Neuronal stem cell (in vitro differentiated cells): ENCODE data around the gene PRSS56.

Experiments used
- DNase-seq: peaks from one replicate; pipeline ENCODE4 v3.0.0-alpha.2; 2013; ENCODE audit warnings: low spot score
- H2AFZ ChIP-seq: one replicate; pipeline ENCODE4 v1.6.1; 2013; ENCODE audit warnings: mild to moderate bottlenecking, low read length, inconsistent platforms
- H2AK5ac ChIP-seq: 2 replicates; pipeline ENCODE4 v1.6.1; 2013; ENCODE audit warnings: low read depth, mild to moderate bottlenecking, inconsistent platforms, low read length, moderate library complexity, mixed read lengths
- H2BK120ac ChIP-seq: 2 replicates; pipeline ENCODE4 v1.6.1; 2013; ENCODE audit warnings: low read depth, mild to moderate bottlenecking, inconsistent platforms, low read length, moderate library complexity, mixed read lengths
- H2BK12ac ChIP-seq: one replicate; pipeline ENCODE4 v1.6.1; 2013; ENCODE audit warnings: low read length, inconsistent platforms
- H2BK15ac ChIP-seq: 2 replicates; pipeline ENCODE4 v1.6.1; 2013; ENCODE audit warnings: mild to moderate bottlenecking, low read length, inconsistent platforms, mixed read lengths
- H2BK5ac ChIP-seq: one replicate; pipeline ENCODE4 v1.6.1; 2013; ENCODE audit warnings: inconsistent platforms, mild to moderate bottlenecking, low read length, moderate library complexity
- H3K14ac ChIP-seq: one replicate; pipeline ENCODE4 v1.6.1; 2013; ENCODE audit warnings: low read length, inconsistent platforms
- H3K18ac ChIP-seq: 2 replicates; pipeline ENCODE4 v1.6.1; 2013; ENCODE audit warnings: low read length, inconsistent platforms
- H3K23ac ChIP-seq: 2 replicates; pipeline ENCODE4 v1.6.1; 2013; ENCODE audit warnings: low read depth, mild to moderate bottlenecking, mixed read lengths, low read length, inconsistent platforms; ENCODE audit not compliant: poor library complexity
- H3K27ac ChIP-seq: replicated peaks from 3 replicates; pipeline ENCODE4 v1.5.1; 2013; ENCODE audit warnings: low read length, inconsistent platforms
- H3K27me3 ChIP-seq, 3 experiments: 2 replicates each; pipeline ENCODE4 v1.6.1; 2013; ENCODE audit warnings: low read length in 3 of 3, mild to moderate bottlenecking in 2 of 3, inconsistent platforms in 1 of 3, low read depth in 1 of 3, mixed read lengths in 1 of 3, moderate library complexity in 1 of 3; ENCODE audit not compliant: control insufficient read depth in 3 of 3, insufficient read depth in 3 of 3
- H3K36me3 ChIP-seq, 2 donors: replicated peaks in 1 of 2; 2 replicates each; pipeline ENCODE4 v1.6.1; 2013; ENCODE audit warnings: low read length in 2 of 2; ENCODE audit not compliant: control insufficient read depth in 2 of 2, insufficient read depth in 2 of 2
- H3K4ac ChIP-seq: 2 replicates; pipeline ENCODE4 v1.6.1; 2013; ENCODE audit warnings: inconsistent platforms, mild to moderate bottlenecking, low read length, moderate library complexity
- H3K4me1 ChIP-seq, 2 donors: 1 replicate in 1 of 2; 2 replicates in 1 of 2; pipeline ENCODE4 v1.6.1; 2013; ENCODE audit warnings: low read length in 2 of 2, low read depth in 1 of 2; ENCODE audit not compliant: control insufficient read depth in 2 of 2, insufficient read depth in 1 of 2
- H3K4me2 ChIP-seq: one replicate; pipeline ENCODE4 v1.6.1; 2013; ENCODE audit warnings: mild to moderate bottlenecking, low read length, inconsistent platforms; ENCODE audit not compliant: insufficient read depth, poor library complexity, severe bottlenecking
- H3K4me3 ChIP-seq, 2 donors: 2 replicates each; pipeline ENCODE4 v1.5.1; 2013; ENCODE audit warnings: low read length in 2 of 2, mild to moderate bottlenecking in 2 of 2, inconsistent platforms in 1 of 2, moderate library complexity in 1 of 2
- H3K79me1 ChIP-seq: one replicate; pipeline ENCODE4 v1.6.1; 2013; ENCODE audit warnings: low read depth, mild to moderate bottlenecking, inconsistent platforms, low read length, moderate library complexity
- H3K9ac ChIP-seq: one replicate; pipeline ENCODE4 v1.6.1; 2013; ENCODE audit warnings: mild to moderate bottlenecking, low read depth, low read length, inconsistent platforms; ENCODE audit not compliant: poor library complexity
- H3K9me3 ChIP-seq, 2 donors: replicated peaks in 1 of 2; 2 replicates each; pipeline versions ENCODE3 to v1.6.1; 2013; ENCODE audit warnings: low read length in 2 of 2, mild to moderate bottlenecking in 2 of 2, inconsistent platforms in 1 of 2, low read depth in 1 of 2, mixed read lengths in 1 of 2, moderate library complexity in 1 of 2; ENCODE audit not compliant: control insufficient read depth in 2 of 2, insufficient read depth in 1 of 2
- H4K8ac ChIP-seq: one replicate; pipeline ENCODE4 v1.6.1; 2013; ENCODE audit warnings: low read depth, mild to moderate bottlenecking, inconsistent platforms, low read length, moderate library complexity
- H4K91ac ChIP-seq: one replicate; pipeline ENCODE4 v1.6.1; 2013; ENCODE audit warnings: low read length, low read depth, mild to moderate bottlenecking, inconsistent platforms; ENCODE audit not compliant: poor library complexity
- WGBS, 2 donors: extraction: QIAGEN DNeasy Blood & Tissue Kit; methylation state at CpG; one replicate each; pipeline ENCODE4 v1.1.7; 2013; ENCODE audit warnings: missing lambda C conversion rate in 2 of 2, mixed read lengths in 1 of 2; ENCODE audit not compliant: insufficient read length in 2 of 2, insufficient replicate concordance in 1 of 2; ENCODE audit errors: extremely low coverage in 2 of 2; 5-methylcytosine and 5-hydroxymethylcytosine counted together

The PRSS56 gene

DNA sequence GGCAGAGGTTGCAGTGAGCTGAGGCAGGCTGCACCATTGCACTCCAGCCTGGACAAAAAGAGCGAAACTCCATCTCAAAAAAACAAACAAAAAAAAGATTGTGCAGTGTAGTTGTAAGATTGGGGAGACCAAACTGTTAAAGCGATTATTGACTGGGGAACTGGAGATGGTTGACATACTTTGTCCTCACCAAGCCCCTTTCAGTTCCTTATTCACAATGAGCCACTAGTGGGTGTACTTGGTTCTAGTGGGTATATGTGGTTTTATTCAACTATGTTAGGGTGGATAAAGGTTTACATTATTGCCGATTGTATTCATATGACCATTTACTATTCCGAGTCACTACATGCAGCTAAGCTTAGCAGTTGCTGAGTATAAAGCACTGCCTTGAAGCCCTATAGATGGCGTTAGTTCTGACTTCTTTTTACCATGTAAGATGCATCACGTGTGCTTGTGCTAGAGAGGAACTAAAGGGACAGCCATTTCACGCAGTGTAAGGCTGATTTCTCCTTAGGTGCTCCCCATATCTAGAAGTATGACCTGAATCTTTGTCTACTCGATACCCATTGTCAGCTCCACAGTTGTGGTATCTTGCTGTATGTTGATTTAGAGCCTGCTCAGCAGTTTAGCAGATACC, 42.4 kb downstream of the PRSS56 start:
- Histone ChIP-seq H3K14ac (no peak overlapping the region), H4K91ac (no peak overlapping the region), H2BK15ac (no peak overlapping the region), H3K4me3 (no peak overlapping the region), H3K9me3 (no peaks in the 10 kb centered on the region), H3K4me1 (no peaks in the 10 kb centered on the region), H3K27ac (no peak overlapping the region), H3K27me3 (no peaks in the 10 kb centered on the region), H2AK5ac (no peak overlapping the region), H3K9ac (no peak overlapping the region), H2BK5ac (no peak overlapping the region), H3K4ac (no peak overlapping the region), H3K23ac (no peak overlapping the region), H3K36me3 (peaks cover 19 to 93% of the 10 kb centered on the region in 2 donors), H3K4me2 (no peak overlapping the region), H4K8ac (no peak overlapping the region), H3K79me1 (no peaks in the 10 kb centered on the region), H3K18ac (no peak overlapping the region), H2BK12ac (no peak overlapping the region), H2AFZ (no peak overlapping the region), H2BK120ac (no peak overlapping the region)
- no CpG with 5 or more reads among the region's 8 CpGs for WGBS, 2 donors
- no peak for DNase-seq

DNA sequence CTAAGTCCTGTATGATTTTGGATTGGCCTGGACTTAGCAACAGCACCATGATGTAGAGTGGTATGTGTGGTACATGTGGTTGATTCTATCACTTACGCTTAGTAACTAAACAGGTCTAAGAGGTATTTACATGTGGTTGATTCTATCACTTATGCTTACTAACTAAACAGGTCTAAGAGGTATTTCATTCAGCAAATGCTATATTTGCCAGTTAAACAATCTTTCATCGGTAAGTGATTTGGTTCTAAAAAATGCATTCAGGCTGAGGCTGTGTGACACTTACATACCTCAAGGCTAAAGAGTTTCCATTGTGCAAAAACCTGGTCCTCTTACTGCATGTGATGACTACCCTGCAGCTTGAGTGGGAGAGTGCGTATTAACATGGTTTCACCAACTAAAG, 43.4 kb downstream of the PRSS56 start:
- H3K4me1 ChIP-seq = no peaks in the 10 kb centered on the region
- no peak overlapping the region for H3K23ac ChIP-seq
- WGBS, 2 donors = no CpG with 5 or more reads among the region's 3 CpGs
- no peak overlapping the region for H2BK120ac ChIP-seq
- peaks cover 20 to 93% of the 10 kb centered on the region in 2 donors for H3K36me3 ChIP-seq
- H2AFZ ChIP-seq = no peak overlapping the region
- H3K27ac ChIP-seq = no peak overlapping the region
- H3K4me2 ChIP-seq = no peak overlapping the region
- H3K79me1 ChIP-seq = no peaks in the 10 kb centered on the region
- no peaks in the 10 kb centered on the region for H3K27me3 ChIP-seq
- H3K4ac ChIP-seq = no peak overlapping the region
- H4K91ac ChIP-seq = no peak overlapping the region
- H2BK15ac ChIP-seq = no peak overlapping the region
- no peaks in the 10 kb centered on the region for H3K9me3 ChIP-seq
- H3K9ac ChIP-seq = no peak overlapping the region
- H2AK5ac ChIP-seq = no peak overlapping the region
- no peak overlapping the region for H3K18ac ChIP-seq
- no peak overlapping the region for H3K14ac ChIP-seq
- no peak overlapping the region for H2BK12ac ChIP-seq
- no peak overlapping the region for H2BK5ac ChIP-seq
- no peak overlapping the region for H4K8ac ChIP-seq
- H3K4me3 ChIP-seq = no peak overlapping the region
- no peak for DNase-seq

DNA sequence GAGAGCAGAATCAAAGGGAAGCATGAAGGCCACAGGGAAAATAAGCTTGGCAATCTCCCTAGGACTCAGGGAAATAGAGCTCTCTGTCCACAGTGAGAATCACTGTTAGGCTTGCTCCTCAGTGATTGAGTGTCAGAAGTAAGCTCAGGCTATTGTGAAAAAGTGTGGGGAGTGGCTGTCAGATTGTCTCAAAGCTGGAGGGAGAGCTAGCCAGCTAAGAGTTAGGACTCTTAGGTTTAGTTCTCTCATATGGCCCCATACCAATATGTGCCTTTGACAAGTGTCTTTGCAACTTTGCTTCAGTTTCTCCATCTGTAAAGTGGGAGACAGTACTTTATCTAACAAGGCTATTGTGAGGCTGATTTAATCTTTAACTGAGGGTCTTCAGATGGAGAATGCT, 47.5 kb downstream of the PRSS56 start:
- Histone ChIP-seq H4K8ac (no peak overlapping the region), H2AK5ac (no peak overlapping the region), H3K18ac (no peak overlapping the region), H2BK12ac (no peak overlapping the region), H3K4me3 (no peak overlapping the region), H4K91ac (no peak overlapping the region), H2BK120ac (no peak overlapping the region), H3K4me2 (no peak overlapping the region), H2AFZ (no peak overlapping the region), H3K27me3 (no peaks in the 10 kb centered on the region), H3K23ac (no peak overlapping the region), H3K27ac (no peak overlapping the region), H3K14ac (no peak overlapping the region), H3K4me1 (peaks cover 0 to 3% of the 10 kb centered on the region in 2 donors), H3K79me1 (no peaks in the 10 kb centered on the region), H3K4ac (no peak overlapping the region), H2BK15ac (no peak overlapping the region), H3K9me3 (no peaks in the 10 kb centered on the region), H3K36me3 (peaks cover 32 to 94% of the 10 kb centered on the region in 2 donors), H3K9ac (no peak overlapping the region), H2BK5ac (no peak overlapping the region)
- DNase-seq = no peak

DNA sequence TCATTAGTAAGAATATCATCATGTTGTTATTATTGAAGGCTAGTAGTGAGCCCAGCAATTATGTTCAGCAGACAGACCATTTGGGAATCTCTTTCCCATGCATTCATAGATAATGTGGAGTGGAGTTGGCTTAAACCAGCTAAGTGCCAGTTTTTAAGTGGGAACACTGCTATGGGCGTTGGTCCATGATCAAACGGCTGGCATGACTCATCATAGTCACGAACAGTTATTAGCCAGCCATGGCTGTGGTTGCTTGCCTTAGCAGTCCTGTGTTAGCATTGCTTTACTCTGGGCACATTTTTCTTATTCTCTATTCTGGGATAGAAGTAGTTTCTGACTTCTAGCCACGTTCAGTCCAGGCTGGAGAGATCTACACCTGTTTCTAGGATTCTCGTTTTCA, 48.0 kb downstream of the PRSS56 start:
- no peaks in the 10 kb centered on the region for H3K79me1 ChIP-seq
- H3K4ac ChIP-seq = no peak overlapping the region

More for the DNA sequence above, 48.0 kb downstream of the PRSS56 start:
- H3K4me2 ChIP-seq = no peak overlapping the region
- H3K23ac ChIP-seq = no peak overlapping the region
- H3K4me3 ChIP-seq = no peak overlapping the region
- DNase-seq = no peak
- no peak overlapping the region for H3K18ac ChIP-seq
- H2AK5ac ChIP-seq = no peak overlapping the region
- H2BK5ac ChIP-seq = no peak overlapping the region
- H3K14ac ChIP-seq = no peak overlapping the region
- H2AFZ ChIP-seq = no peak overlapping the region
- H4K8ac ChIP-seq = no peak overlapping the region
- no peak overlapping the region for H3K27ac ChIP-seq
- WGBS, 2 donors = no CpG with 5 or more reads among the region's 5 CpGs
- H2BK120ac ChIP-seq = no peak overlapping the region
- H3K36me3 ChIP-seq = peaks cover 34 to 94% of the 10 kb centered on the region in 2 donors
- no peak overlapping the region for H2BK12ac ChIP-seq
- peaks cover 0 to 3% of the 10 kb centered on the region in 2 donors for H3K4me1 ChIP-seq
- no peak overlapping the region for H4K91ac ChIP-seq
- H3K9ac ChIP-seq = no peak overlapping the region
- no peak overlapping the region for H2BK15ac ChIP-seq
- H3K9me3 ChIP-seq = no peaks in the 10 kb centered on the region
- H3K27me3 ChIP-seq = no peaks in the 10 kb centered on the region
